Stimulated activated CD8-positive, alpha-beta memory T cell treated with anti-CD3 and anti-CD28 coated beads, Interleukin-15, amount 100 ng/mL, for 1 hour (primary cell): Measurements from ENCODE around the gene ITGB3.
A peak's percentile ranks its signal among the peaks of the same experiment; 100 is the strongest.
"Not testable (repeated sequence)": the region's sequence is repeated elsewhere in the genome, so short reads cannot be mapped to it uniquely, and the experiment has no call there.

Source experiments
- DNase-seq: peaks from one replicate; pipeline ENCODE4 v3.0.0-alpha.2; 2020; ENCODE audit warnings: low read depth

Gene ITGB3

DNA sequence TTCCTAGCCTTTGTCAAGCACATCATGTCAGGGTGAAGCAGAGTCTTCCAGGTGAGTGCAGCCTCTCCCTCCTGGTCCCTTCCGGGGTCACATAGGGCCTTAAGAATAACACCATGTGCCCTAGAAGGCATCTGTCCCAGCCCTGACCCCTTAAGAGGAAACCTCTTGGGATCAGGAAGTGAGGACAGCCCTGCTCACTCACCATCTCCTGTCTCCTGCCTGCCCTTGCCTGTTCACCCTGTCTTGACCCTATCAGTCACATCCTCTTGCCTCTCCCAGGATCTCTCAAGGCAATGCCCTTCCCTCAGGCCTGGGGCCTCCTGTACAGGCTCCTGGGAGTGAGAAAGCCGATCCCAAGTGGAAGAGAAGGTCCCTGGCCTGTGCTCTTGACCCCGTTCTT, 30.6 kb upstream of the ITGB3 start:
- no peak for DNase-seq

DNA sequence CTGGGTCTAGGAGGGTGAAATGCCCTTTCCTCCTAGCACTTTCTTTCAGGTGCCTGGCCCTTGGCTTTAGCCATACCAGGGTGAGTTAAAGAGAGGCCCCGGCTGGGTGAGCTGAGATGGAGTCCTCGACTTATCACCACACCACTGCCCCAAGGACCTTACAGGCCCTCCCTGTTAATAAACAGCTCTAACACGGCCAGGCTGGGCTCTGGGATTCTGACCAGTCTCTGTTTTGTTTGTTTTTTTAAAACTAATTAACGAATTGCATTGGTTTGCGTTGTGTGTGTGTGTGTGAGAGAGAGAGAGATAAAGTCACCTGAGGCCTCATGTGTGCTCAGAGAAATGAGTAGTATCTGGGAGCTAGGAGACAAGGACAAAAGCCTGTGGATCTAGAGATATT, 30.2 kb upstream of the ITGB3 start:
- DNase-seq = no peak

- not testable (repeated sequence) for DNase-seq
These were observed 29.6 kb upstream of the ITGB3 start for GRCh38 chr17:47224077-47224476.

GRCh38 chr17:47224966-47225365, 28.7 kb upstream of the ITGB3 start:
- DNase-seq = no peak

DNA sequence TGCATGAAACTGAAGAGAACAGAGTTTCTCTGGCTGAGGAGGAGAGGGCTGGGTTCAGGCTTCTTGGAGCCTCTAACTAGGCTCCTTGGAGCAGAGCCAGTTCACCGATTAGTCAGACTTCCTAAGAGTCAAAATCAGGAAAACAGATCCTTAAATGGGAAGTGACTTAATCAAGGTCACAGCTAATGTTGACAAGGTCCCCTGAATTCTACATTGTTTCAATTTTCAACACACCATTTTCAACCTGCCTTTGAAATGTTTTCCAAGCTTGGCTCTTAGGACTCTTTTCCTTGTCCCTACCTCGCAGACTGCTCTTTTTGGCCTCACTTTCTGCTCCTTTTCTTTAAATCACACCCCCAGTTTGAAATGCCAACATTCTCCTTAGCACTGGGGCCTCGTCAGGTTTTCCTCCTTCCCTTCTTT, 28.2 kb upstream of the ITGB3 start:
- no peak for DNase-seq

- no peak for DNase-seq
These were observed 27.5 kb upstream of the ITGB3 start for GRCh38 chr17:47225911-47226688.

GRCh38 chr17:47227862-47228261, 25.8 kb upstream of the ITGB3 start:
- DNase-seq = no peak

DNA sequence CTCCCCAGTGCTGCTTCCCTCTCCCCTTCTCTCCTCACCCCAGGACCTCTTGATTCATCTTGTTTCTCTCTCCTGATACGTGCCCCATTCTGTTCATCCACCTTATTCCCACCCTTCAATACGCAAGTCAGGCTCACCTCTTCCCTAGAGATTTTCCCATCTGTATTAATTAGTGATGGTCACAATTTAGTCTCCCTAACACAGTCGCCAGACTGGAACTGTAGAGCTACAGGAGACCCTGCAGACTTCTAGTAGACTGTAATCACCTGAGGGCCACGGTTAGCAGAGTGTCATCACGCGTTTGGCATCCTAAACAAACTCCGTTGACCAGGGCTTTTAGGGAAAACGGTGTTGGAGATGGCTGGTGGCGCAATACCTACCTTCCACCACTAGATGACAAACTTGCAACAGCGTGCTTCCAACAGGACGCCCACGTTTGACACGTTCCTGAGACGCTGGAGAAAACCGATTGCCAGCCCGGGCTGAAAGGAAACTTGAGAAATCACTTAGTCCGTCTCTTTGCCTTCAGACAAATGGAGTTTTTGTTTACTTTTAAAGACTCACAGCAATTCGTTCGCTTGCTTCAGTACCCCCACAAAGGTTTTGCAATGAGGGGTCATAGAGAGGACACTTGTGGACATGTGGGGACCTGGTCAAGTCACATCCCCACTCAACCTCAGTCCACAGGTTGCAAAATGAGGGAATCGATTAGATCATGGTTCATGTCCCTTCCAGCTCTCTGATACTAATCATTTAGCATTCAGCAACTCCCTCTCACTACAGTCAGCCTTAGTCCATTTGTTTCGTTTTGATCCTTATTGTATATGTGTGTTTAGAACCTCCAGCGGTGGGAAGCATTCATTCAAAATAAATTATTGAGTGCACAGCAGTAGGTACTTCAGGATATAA, 23.8 kb upstream of the ITGB3 start:
- peak; percentile 44 for DNase-seq

GRCh38 chr17:47230864-47231263, 22.8 kb upstream of the ITGB3 start:
- no peak for DNase-seq

GRCh38 chr17:47231334-47231733, 22.3 kb upstream of the ITGB3 start:
- no peak for DNase-seq

DNA sequence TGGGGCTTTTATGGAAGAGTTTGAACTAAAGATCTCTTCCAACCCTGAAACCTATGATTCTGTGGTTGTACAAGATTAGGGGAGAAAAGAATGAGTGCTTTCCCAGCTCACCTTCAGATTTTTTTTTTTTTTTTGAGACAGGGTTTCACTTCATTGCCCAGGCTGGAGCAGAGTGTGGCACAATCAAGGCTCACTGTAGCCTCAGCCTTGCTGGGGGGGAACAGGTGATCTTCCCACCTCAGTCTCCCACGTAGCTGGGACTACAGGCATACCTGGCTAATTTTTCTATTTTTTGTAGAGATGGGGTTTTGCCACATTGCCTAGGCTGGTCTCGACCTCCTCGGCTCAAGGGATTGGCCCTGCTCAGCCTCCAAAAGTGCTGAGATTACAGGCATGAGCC, 21.8 kb upstream of the ITGB3 start:
- no peak for DNase-seq

DNA sequence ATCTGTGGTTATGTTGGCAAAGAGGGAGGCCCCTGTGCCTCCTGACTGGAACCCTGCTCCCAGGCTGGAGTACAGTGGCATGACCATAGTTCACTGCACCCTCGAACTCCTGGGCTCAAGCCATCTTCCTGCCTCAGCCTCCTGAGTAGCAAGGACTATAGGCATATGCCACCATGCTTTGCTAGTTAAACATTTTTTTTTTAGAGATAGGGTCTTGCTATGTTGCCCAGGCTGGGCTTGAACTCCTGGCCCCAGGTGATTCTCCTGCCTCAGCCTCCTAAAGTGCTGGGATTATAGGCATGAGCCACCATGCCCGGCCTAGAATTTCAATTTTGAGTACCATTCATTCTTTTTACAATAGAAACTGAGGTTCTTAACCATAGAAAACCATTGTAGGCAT, 21.2 kb upstream of the ITGB3 start:
- no peak for DNase-seq

GRCh38 chr17:47235506-47235905, 18.1 kb upstream of the ITGB3 start:
- no peak for DNase-seq

DNA sequence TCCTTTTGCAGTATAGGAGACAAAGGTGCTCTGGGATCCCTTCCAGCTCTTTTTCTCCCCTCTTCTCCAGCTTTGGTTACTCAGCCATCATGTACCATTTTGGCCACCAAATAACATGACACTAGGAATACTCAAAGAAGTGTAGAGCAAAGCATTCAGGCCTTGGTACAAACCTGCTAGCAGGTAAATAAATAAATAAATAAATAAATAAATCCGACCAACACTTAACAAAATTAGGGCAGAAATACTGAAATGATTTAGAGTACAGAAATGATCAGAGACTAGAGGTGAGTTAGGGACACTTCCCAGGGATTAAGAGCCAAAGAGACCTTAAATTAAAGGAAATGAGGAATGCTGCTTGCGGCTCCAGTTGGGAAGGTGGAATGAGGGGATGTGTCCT, 17.7 kb upstream of the ITGB3 start:
- DNase-seq = no peak

DNA sequence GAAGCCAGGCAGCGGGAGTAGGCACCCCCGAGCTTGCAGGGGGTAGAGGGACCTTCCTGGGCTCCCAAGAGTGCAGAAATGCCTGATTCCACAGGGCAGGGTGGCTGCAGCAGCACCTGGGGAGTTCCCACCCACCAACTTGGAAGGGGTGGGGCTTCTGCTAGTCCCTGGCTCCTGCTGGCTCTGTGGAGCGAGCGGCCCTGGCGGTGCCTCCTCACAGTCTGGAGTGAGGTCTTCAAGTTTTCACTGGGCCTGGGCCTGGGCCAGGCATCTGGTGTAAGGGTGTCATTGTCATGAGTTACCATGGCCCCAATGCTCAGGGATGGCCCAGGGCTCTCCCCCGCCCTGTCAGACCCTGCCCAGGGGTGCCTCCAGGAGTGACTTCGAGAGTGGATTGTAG, 15.8 kb upstream of the ITGB3 start:
- DNase-seq = no peak

GRCh38 chr17:47238321-47239010, 15.2 kb upstream of the ITGB3 start:
- DNase-seq = no peak

- no peak for DNase-seq
These were observed 14.0 kb upstream of the ITGB3 start for GRCh38 chr17:47239619-47239966.

DNA sequence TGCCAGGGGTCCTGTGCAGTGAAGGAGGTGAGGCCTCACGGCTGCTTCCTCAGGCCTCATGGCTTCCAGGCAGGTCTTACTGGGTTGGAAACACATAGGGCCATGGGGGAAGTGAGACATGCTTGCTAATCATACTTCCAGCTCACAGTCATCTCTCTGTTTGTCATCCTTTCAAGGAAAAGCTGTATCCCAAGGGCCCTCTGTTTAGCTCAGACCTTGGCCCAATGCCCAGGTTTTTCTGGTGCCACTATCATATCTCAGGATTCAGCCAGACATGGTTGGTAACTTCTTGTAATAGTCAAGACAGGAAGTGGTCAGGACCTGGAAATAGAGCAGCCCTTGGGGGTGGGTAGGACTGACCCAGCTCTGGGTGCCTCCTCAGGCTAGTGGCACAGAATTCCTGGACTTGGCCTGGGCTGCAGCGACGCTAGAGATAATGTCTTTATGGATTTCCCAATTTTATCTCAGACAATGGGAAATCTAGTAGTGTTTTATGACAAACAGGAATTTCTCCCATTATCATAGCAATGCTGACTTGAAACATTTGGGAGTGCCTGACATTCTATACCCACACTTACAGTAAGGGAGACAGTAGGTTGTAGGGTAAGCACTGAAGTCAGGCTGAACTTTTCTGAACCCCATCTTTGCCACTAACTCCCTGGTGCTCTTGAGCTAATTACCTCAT, 13.5 kb upstream of the ITGB3 start:
- DNase-seq = no peak

DNA sequence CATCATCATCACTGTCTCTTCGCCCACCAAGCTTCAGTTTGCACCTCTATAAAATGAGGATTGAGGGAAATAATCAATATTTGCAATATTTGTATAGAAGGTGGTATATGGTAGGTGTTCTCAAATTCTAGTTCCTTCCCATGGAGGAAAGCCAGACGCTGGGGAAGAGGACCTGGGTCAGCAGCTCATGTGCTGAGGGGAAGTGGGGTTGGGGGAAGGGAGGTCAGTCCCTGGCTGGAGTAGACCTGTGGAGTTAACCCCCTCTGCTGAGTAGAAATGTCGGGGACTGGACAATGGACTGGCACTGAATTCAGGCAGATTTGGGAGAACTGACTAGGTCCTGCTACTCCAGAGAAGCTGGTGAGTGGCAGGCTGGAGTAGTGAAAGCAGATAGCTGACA, 12.8 kb upstream of the ITGB3 start:
- no peak for DNase-seq

DNA sequence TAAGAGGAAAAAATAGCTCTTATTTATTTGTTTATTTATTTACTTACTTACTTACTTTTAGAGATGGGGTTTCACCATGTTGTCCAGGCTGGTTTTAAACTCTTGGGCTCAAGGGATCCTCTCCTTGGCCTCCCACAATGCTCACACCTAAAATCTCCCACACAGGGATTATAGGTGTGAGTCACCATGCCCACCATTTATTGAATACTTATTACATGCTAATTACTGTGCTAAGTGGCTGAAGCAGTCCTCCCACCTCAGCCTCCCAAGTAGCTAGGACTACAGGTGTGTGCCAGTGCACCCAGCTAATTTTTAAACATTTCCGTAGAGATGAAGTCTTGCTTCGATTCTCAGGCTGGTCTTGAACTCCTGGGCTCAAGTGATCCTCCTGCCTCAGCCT, 11.0 kb upstream of the ITGB3 start:
- no peak for DNase-seq

DNA sequence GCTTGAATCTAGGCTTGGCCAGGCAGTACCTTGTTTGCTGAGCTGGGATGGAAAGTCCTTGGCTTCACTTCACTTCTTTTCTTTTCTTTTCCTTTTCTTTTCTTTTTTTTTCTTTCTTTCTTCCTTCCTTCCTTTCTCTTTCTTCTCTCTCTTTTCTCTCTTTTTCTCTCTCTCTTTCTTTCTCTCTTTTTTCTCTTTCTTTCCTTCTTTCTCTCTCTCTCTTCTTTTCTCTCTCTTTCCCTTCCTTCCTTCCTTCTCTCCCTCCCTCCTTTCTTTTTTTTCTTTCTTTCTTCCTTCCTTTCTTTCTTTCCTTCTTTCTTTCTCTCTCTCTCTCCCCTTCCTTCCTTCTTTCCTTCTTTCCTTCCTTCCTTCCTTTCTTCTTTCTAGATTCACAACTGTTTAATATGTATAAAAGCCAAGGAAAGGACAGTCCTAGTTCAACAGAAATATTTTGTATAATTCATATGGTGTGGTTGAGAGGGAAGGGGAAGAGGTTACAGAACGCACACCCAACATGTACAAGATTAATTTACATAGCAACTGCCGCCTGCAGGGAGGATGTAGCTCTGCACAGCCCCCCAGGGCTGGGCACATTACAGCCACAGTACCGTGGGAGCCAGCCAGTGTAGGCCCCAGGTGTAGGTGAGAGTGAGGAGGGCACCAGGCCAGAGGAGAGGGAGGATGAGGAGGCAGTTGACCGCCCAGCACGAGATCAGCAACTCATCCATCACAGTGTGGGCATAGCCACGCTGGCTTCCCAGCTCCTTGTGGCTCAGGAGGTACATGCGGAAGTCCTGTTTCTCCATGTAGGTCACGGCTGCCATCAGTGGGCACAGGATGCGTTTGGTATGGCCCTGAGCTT, 9.7 kb upstream of the ITGB3 start:
- DNase-seq = no peak
